Cerebellar cortex (tissue), 1 donor: ENCODE measurements around the gene ATP13A5.

Source experiments
- DNase-seq: peaks from one replicate; pipeline ENCODE4 v3.0.0-alpha.2; 2015; ENCODE audit warnings: low spot score

ATP13A5 gene, protein sequence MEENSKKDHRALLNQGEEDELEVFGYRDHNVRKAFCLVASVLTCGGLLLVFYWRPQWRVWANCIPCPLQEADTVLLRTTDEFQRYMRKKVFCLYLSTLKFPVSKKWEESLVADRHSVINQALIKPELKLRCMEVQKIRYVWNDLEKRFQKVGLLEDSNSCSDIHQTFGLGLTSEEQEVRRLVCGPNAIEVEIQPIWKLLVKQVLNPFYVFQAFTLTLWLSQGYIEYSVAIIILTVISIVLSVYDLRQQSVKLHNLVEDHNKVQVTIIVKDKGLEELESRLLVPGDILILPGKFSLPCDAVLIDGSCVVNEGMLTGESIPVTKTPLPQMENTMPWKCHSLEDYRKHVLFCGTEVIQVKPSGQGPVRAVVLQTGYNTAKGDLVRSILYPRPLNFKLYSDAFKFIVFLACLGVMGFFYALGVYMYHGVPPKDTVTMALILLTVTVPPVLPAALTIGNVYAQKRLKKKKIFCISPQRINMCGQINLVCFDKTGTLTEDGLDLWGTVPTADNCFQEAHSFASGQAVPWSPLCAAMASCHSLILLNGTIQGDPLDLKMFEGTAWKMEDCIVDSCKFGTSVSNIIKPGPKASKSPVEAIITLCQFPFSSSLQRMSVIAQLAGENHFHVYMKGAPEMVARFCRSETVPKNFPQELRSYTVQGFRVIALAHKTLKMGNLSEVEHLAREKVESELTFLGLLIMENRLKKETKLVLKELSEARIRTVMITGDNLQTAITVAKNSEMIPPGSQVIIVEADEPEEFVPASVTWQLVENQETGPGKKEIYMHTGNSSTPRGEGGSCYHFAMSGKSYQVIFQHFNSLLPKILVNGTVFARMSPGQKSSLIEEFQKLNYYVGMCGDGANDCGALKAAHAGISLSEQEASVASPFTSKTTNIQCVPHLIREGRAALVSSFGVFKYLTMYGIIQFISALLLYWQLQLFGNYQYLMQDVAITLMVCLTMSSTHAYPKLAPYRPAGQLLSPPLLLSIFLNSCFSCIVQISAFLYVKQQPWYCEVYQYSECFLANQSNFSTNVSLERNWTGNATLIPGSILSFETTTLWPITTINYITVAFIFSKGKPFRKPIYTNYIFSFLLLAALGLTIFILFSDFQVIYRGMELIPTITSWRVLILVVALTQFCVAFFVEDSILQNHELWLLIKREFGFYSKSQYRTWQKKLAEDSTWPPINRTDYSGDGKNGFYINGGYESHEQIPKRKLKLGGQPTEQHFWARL

DNA sequence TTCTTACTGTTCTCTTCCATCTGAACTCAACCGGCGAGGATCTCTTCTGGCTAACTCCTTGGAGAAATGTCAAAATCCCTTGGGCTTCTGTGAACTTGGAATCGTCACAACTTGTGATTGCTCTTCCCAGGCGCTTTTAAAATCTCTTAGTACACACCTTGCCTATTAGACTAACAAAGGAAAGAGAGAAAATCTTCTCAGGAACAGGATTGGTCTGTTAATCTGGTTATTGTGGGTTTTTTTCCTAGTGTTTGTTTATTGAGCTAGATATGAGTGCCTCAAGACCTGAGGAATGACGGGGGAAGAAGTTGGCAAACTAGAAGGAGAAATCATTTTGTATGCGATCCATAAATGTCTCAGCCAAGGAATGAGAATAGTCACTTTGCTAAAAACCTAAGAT lies at the start of gene ATP13A5:
Gene ATP13A5 (minus strand): TSS at position 48 of the 400 bp plus-strand sequence. CDS start 28 bp downstream, at position 20.
- DNase-seq = no peak

DNA sequence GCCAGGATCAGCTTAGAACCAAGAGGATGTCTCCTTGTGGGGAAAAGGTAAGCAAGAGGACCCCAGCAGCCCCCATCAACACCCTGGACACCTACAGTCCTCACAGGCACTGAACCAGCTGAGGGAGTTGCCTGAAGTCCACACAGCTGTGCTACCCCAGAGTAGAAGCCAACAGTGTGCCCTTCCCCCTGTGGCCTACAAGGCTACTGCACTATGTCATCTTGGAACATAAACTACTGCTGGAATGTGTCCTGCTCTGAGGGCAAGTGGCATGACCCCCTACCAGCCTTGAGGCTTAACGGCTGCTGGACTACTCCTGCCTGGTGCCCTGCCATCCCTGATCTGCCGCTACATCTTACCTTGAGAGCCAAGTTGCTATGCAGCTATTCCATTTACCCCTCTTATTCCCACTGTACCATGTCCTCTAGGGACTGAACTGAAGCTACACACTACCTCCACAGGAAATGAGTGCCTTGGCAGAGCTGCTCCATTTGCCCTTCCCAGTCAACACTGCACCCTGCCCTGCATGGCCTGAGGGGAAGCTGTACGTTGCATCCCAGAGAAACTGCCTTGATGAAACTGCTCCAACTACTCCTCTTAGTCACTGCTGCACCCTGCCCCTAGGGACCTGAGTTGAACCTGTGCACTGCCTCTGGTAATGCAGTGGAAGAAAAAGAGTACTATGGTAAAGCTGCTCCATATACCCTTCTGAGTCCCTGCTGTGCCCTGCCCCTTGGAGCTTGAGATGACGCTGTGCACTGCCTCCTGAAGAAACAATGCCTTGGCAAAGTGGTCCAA lies 40.2 kb upstream of the ATP13A5 start:
- no peak for DNase-seq

DNA sequence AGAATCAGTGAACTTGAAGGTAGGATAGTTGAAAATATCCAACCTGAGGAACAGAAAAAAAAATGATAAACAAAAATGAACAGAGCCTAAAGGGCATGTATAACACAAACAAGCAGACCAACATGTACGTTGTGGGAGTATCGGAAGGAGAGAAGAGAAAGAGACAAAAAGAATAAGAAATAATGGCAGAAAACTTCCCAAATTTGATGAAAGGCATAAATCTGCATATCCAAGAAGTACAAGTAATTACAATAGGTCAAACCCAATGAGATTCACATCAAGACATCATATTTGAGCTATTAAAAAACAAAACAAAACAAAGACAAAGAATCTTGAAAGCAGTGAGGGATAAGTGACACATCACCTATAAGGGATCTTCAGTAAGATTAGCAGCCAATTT lies 38.1 kb upstream of the ATP13A5 start:
- DNase-seq = no peak

DNA sequence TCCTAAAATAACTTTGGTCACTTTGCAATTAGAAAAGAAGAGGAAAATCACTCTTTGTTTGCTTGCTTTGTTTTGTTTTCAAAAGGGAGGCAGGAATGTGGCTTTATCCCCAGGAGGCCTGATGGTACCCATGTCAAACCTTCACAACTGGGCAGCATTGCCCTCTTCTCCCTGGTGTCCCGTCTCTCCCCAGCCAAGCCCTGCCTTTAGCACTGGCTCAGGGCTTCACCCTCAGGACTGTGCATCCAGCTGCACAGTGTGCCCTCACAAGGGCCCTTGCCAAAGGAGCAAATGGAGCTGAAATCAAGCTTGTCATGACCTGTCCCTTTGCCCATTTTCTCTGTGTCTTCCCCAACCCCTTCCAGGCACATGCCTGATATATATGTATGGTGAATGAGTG lies 29.1 kb upstream of the ATP13A5 start:
- DNase-seq = no peak

DNA sequence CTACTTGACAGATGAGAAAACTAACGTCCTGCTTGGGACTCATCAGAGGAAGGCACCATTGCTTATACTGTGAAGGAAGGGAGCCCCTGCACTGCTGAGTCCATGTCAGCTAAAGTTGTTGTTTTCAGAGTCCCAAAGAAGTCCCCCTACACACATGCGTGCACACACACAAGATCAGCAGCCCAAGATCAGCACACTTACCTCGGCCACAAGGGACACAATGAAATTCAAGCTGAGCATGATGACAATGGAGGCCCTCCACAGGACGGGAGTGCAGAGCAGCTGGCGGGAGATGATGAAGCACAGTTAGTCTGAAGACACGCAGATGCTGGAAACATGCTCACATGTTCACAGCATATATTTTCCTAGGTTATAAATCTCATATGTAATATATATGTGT lies 28.6 kb upstream of the ATP13A5 start:
- no peak for DNase-seq

DNA sequence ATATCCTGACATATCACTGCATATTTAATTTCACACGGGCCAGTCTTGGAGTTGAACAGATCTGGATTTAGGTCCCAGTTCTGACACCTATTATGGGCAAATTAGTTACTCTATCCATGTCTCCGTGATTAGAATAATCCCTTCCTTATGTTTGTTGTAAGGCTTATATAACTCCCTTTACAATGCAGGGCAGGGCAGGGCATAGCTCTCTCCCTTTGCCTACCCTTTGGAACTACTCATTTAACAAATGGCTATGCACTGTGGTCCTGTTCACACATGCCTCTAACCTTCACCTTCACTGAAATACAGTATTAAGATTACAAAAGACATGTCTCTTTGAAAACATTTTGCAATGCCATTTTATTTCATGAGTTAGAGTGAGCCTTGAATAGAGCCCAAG lies 24.8 kb upstream of the ATP13A5 start:
- no peak for DNase-seq

DNA sequence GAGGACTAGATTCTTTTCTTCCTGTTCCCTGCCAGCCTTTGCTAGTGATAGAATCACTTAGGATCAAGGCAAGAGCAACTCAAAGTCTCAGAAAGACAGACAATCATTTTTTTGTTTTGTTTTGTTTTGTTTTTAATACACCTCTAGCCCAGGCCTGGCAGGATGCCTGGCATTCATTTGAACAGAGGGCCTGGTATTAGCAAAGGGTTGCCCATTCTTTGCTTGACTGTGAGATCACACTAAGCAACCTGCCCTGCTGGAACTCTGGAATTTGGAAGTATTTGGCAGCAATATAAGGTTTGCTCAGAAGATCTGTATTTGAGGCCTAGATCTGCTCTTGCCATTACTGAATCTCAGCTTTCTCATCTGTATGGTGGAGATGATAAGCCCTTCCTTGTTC lies 21.8 kb upstream of the ATP13A5 start:
- peak; percentile 5 for DNase-seq

DNA sequence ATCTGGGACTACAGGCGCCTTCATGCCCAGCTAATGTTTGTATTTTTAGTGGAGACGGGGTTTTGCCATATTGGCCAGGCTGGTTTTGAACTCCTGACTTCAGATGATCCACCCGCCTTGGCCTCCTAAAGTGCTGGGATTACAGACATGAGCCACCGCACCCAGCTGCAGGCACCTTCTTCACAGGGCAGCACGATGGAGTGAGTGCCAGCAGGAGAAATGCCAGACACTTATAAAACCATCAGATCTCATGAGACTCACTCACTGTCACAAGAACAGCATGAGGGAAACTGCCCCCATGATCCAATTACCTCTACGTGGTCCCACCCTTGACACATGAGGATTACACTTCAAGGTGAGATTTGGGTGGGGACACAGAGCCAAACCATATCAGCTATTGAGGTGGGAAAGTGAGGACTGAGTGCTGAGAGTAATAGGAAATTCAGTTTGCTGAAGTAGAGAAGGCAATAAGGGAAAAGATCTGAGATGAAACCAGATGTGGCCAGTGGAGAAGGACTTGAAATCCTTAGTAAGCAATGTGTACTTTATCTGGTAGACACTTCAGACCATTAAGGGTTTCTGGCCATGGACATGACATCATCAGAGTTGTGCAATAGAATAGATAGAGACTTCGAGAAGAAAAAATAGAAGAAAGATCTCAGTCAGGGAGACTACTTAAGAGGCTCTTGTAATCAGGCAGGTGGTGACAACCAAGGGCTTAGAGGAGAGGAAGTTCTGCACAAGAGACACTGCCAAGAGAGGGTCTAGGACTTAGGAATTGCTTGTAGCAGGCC lies 18.1 kb upstream of the ATP13A5 start:
- no peak for DNase-seq

DNA sequence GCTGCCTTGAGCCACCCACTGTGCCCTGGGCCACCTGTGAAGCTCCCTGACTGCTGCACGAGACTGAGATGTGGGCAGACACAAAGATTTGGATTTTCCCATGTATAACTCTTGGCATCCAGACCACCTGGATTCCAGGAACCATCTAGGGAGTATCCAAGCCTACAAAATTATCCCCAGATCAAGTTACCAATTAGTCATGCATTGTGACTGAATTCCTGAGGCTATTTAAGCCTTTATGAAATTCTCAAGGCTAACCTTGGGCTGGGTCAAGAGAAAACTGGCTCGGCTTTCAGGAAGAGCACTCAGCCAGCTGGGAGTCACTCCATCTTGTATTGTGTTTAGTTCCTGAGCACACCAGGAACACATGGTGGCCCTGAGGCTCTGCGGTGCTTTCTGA lies 13.3 kb upstream of the ATP13A5 start:
- no peak for DNase-seq

DNA sequence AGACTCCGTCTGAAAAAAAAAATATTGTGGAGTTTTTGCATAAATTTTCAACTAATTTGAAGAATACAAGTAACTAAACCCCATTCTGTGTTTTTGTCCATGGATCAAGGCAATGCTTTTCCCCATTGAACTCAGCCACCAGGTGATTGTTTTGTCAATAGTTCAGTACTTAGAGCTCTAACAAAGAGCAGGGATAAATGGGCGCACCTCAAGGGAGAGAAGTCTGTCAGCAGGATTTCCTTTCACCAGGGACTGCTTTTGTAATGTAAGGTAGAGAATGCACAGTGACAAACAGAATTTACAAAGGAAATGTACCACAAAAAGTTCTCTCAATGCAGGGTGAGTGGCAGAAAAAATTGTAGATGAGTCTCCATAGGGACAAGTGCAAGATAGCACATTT lies 10.8 kb upstream of the ATP13A5 start:
- no peak for DNase-seq

DNA sequence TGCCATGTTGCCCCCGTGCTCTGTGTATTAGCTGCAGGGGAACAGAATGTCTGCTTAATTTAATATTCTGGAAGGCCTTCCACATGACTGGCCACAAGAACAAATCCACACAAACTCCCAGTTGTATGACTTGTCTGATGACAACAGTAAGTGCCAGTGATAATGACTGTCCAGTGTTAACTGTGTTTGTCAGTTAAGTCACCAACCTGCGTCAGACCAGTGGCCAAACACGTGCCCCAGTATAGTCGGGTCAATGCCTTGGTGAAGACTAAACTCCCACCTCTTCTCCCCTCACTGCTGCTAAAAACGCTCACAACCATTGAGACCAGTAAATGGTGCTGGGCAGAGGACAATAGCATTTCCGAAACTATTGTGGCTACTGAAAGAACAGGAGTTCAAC lies 9.8 kb upstream of the ATP13A5 start:
- DNase-seq = no peak

DNA sequence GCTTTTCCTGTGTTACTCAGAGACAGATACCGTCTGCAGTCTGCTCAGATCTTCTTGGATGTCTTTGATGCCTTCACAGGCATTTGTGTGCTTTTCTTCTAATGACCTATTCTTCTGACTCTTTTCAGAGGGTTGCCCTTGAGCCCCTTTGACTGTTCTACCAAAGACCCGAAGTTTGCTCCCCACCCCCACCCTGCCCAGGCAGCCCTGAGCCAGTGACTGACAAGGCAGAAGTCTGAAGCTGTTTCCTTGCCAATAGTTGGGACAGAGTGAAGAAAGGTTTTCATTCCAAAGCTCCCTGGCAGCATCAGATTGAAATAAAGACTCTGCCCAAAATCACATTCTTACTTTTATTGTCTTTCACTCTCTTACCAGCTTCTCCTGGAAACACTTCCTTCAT lies 9.0 kb upstream of the ATP13A5 start:
- no peak for DNase-seq

DNA sequence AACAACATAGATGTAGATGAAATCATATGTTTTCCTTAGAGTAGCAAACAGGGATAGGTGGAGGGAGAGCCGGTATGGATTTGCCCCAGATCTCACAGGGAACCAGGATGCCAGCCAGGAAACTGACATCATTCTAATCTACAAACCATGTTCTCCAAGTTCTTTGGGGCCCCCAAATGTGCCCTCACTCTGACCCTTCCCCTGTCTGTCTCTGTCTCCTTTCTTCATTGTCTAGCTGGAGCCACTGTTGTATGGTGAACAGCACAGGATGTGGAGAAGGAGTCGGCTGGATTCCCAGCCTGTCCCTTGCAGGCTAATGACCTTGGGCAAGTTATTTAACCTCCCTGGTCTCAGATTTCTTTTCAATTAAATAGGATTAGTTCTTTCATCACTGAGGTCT lies 962 bp downstream of the ATP13A5 start:
- no peak for DNase-seq

DNA sequence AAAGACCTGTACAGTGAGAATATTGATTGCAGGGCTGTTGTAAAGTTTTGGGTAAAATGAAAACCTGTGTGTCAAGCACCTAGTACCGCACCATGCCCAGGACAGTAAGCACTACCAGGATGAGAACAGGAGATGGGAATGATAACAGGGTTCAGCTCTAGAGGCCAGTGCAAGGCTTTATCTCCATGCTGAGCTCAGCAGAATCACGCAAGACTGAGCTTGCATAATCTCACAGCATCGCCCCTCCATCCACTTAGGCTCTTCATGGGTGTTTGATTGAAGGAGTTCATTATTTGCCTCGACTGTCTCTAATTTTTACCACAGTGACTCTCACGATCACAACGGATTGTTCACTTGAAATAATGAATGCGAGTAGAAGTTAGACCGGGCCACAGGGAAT lies 2.9 kb downstream of the ATP13A5 start:
- no peak for DNase-seq

DNA sequence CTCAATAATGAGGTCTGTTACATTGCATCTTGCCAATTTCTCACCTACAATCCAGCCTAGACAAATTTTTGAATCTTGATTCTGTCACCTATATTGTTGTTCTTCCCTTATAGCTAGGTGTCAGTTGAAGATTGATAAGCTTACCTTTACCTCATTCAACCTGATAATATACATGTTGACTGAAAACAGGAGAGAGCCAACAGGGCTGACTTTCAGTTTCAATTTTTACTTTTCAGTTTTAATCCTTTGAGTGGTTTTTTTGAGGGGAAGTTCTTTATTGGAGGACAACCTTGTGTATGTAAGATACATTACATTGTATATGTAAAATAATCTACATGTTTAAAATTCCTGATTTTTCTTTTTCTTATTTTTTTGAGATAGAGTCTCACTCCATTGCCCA lies 5.8 kb downstream of the ATP13A5 start:
- DNase-seq = no peak

DNA sequence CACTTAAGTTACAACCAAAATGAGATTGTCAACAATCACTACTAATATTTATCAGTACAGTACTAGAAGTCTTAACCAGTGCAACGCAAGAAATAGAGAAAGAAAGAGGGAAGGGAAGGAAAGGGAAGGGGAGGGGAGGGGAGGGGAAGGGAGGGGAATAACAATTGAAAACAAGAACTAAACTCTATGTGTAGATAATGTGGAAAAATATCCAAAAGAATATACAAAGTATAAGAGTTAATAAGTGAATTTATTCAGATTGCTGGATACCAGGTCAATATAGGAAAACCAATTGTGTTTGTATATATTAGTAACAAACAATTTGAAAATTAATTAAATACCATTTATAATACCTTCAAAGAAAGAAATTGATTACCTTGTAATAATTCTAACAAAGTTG lies 10.7 kb downstream of the ATP13A5 start:
- DNase-seq = no peak

DNA sequence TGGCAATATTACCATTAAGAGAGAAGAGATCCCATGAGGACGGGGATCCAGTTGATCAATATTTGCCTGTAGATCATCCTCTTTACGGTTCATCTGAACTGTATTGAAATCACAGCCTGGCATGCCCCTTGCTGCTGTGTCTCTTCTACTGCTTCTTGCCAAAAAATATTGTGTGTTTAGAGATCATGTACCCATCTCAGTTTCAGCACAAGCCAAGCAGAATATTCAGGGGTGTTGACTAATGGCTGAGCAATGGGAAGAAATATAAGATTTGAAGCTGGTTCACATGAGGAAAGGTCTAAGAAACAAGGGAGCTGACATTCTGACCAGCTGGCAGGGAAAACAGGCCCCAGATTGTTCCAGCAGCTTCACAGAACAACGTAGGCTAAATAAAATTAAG lies 21.3 kb downstream of the ATP13A5 start:
- DNase-seq = no peak

DNA sequence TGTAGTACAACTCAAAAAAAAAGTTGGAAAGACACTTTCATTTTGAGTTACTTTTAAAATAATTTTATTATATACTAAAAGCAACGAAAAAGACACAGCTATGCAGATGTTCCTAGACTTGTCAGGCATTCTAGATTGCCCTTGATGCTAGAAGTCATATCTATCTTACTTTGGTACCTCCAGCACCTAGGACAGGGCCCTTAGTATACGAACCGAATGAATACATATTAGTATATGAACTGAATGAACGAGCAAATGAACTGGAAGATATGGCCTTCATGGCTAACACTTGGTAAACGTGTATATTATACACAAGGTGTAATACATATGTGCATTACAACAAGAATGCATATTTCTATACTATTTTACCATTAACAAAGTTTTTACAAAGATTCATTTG lies 24.1 kb downstream of the ATP13A5 start:
- DNase-seq = no peak

DNA sequence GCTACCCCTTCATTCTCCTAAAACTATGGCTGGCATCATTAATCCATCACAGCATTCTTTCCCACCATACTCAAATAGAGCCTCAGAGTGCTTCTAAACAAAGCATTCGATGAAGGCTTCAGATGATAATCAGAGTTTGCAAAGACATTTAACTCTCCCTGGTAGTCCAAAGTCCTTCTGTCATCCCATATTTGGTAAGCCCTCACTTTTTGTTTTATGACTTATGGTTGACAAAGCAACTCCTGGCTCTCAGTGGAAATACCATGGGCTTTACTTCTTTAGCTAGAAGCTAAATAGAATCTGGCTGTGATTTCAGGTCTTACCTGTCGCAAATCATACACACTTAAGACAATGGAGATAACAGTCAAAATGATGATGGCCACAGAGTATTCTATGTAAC lies 27.8 kb downstream of the ATP13A5 start:
- no peak for DNase-seq

DNA sequence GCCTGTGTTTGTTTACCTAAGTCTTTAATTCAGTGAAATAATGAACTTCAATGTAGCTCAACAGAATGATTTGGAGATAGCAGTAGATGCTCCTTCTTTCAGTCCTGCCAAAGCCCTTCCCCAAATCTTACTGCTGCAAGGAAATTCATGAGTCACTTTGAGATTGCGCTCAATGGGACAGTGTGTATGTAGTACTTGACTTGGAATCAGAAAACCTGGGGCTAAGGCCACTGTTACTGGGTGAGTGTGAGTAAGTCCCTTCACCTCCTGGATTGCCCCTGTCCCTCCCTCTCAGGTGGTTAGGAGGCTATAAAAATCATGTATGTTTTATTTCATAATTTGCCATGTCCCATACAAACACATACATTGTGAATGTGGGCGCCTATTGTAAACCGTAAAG lies 29.9 kb downstream of the ATP13A5 start:
- no peak for DNase-seq
